GM23338 (cell line): ENCODE data around the gene CENPP. TPM values are rescaled to one million over a fixed set of nuclear protein-coding genes. Genes with fewer than 3 reads are reported as not detected.

Experiments
- ATAC-seq: fragments of 200-7000 bp; cut with Tn5 transposase; 3 replicates; pipeline ENCODE4 v1.9.1; 2020
- DNase-seq: peaks from one replicate; pipeline ENCODE4 v3.0.0-alpha.2; 2015; ENCODE audit warnings: low spot score
- H2AFZ ChIP-seq: fragments of 200-600 bp; sonication (generic); 2 replicates; pipeline ENCODE4 v1.8.0; 2016; ENCODE audit warnings: antibody characterized with exemption, mild to moderate bottlenecking, moderate library complexity
- H3F3A ChIP-seq: fragments of 200-600 bp; sonication (generic); replicated peaks from 2 replicates; pipeline ENCODE4 v1.8.0; 2017; ENCODE audit warnings: antibody characterized with exemption, mixed run types, low read depth
- H3K27ac ChIP-seq: fragments of 200-600 bp; sonication (generic); 2 replicates; pipeline ENCODE4 v1.6.1; 2016; ENCODE audit warnings: low read depth
- H3K27me3 ChIP-seq: fragments of 200-600 bp; sonication (generic); 2 replicates; pipeline ENCODE4 v1.8.0; 2016; ENCODE audit warnings: mild to moderate bottlenecking, mixed run types, moderate library complexity; ENCODE audit not compliant: insufficient read depth
- H3K36me3 ChIP-seq: fragments of 200-600 bp; sonication (generic); 2 replicates; pipeline ENCODE4 v1.8.0; 2016; ENCODE audit warnings: mild to moderate bottlenecking; ENCODE audit not compliant: insufficient read depth
- H3K4me1 ChIP-seq: fragments of 200-600 bp; sonication (generic); 2 replicates; pipeline ENCODE4 v1.8.0; 2016; ENCODE audit warnings: mild to moderate bottlenecking, moderate library complexity; ENCODE audit not compliant: insufficient read depth
- H3K4me2 ChIP-seq: fragments of 200-600 bp; sonication (generic); 2 replicates; pipeline ENCODE4 v1.7.1; 2017; ENCODE audit warnings: mixed run types
- H3K4me3 ChIP-seq: fragments of 200-600 bp; sonication (generic); 2 replicates; pipeline ENCODE4 v1.6.1; 2016; ENCODE audit warnings: mixed run types
- H3K79me2 ChIP-seq: fragments of 200-600 bp; sonication (generic); replicated peaks from 2 replicates; pipeline ENCODE4 v1.8.0; 2017; ENCODE audit warnings: mild to moderate bottlenecking; ENCODE audit not compliant: insufficient read depth
- H3K9me2 ChIP-seq: fragments of 200-600 bp; sonication (generic); 2 replicates; pipeline ENCODE4 v1.8.0; 2017; ENCODE audit not compliant: insufficient read depth
- H4K20me1 ChIP-seq: fragments of 200-600 bp; sonication (generic); replicated peaks from 2 replicates; pipeline ENCODE4 v1.8.0; 2017; ENCODE audit warnings: mild to moderate bottlenecking; ENCODE audit not compliant: insufficient read depth
- H3K27ac Mint-ChIP-seq: 2 replicates; pipeline ENCODE4 v1.8.0; 2020; ENCODE audit warnings: inconsistent platforms, mild to moderate bottlenecking, moderate library complexity, mixed read lengths
- H3K27me3 Mint-ChIP-seq: 3 replicates; pipeline ENCODE4 v1.8.0; 2022; ENCODE audit warnings: low read depth, mild to moderate bottlenecking, moderate library complexity, mixed read lengths, inconsistent platforms; ENCODE audit not compliant: insufficient read depth, poor library complexity
- H3K36me3 Mint-ChIP-seq: 3 replicates; pipeline ENCODE4 v1.8.0; 2021; ENCODE audit warnings: low read depth, mild to moderate bottlenecking, inconsistent platforms, moderate library complexity, mixed read lengths
- H3K4me1 Mint-ChIP-seq: 3 replicates; pipeline ENCODE4 v1.8.0; 2020; ENCODE audit warnings: mild to moderate bottlenecking, inconsistent platforms, mixed read lengths
- H3K4me3 Mint-ChIP-seq: 3 replicates; pipeline ENCODE4 v1.8.0; 2021; ENCODE audit warnings: moderate library complexity, mild to moderate bottlenecking, inconsistent platforms, mixed read lengths
- H3K9me3 Mint-ChIP-seq: 3 replicates; pipeline ENCODE4 v1.8.0; 2020; ENCODE audit warnings: moderate library complexity, mild to moderate bottlenecking, inconsistent platforms, mixed read lengths
- CREB1 ChIP-seq: fragments of 250-450 bp; sonication (Bioruptor Pico); IDR thresholded peaks from 2 replicates; pipeline ENCODE4 v1.5.0; 2020; ENCODE audit warnings: low read depth, mild to moderate bottlenecking, moderate library complexity
- EZH2 ChIP-seq: fragments of 200-600 bp; sonication (generic); IDR thresholded peaks from one replicate; pipeline ENCODE4 v1.8.0; 2017; ENCODE audit warnings: antibody characterized with exemption, mild to moderate bottlenecking, low read depth; ENCODE audit not compliant: unreplicated experiment
- EZH2phosphoT487 ChIP-seq: fragments of 200-600 bp; sonication (generic); IDR thresholded peaks from one replicate; pipeline ENCODE4 v1.8.1; 2018; ENCODE audit warnings: antibody characterized with exemption; ENCODE audit not compliant: unreplicated experiment
- JUNB ChIP-seq: IDR thresholded peaks from one replicate; pipeline ENCODE4 v1.6.1; 2016; ENCODE audit warnings: antibody characterized with exemption; ENCODE audit not compliant: unreplicated experiment
- NANOG ChIP-seq: IDR thresholded peaks from 2 replicates; pipeline ENCODE4 v1.6.1; 2016; ENCODE audit warnings: antibody characterized with exemption, borderline replicate concordance
- POLR2AphosphoS5 ChIP-seq: IDR thresholded peaks from 2 replicates; pipeline ENCODE4 v1.6.1; 2016; ENCODE audit warnings: antibody characterized with exemption, low read depth
- STAT1 ChIP-seq: IDR thresholded peaks from one replicate; pipeline ENCODE4 v1.6.1; 2016; ENCODE audit warnings: antibody characterized with exemption; ENCODE audit not compliant: unreplicated experiment
- ZNF114 ChIP-seq: fragments of 250-450 bp; sonication (Bioruptor Pico); IDR thresholded peaks from 2 replicates; pipeline ENCODE4 v1.5.0; 2020; ENCODE audit warnings: mild to moderate bottlenecking, moderate library complexity
- polyA plus RNA-seq: library from polyadenylated mRNA; unstranded; fragments of >200 nt; fragmentation: Nextera tagmentation; extraction: Ambion mirVana; gene quantifications from 2 replicates; pipeline ENCODE4 v1.2.1, GENCODE V29; 2016
- total RNA-seq: library from RNA; depleted of rRNA; stranded (reverse); fragments of >200 nt; shearing (Covaris generic); gene quantifications from 2 replicates; pipeline ENCODE4 v1.2.3, GENCODE V29; 2014
- TF ChIP-seq, protein P1 (sequence below): fragments of 250-450 bp; sonication (Bioruptor Pico); IDR thresholded peaks from 2 replicates; pipeline ENCODE4 v1.5.0; 2020; ENCODE audit warnings: mild to moderate bottlenecking, moderate library complexity
- TF ChIP-seq, protein P2 (sequence below): IDR thresholded peaks from 2 replicates; pipeline ENCODE4 v1.6.1; 2016; ENCODE audit warnings: antibody characterized with exemption
- TF ChIP-seq, protein P3 (sequence below): IDR thresholded peaks from one replicate; pipeline ENCODE4 v1.6.1; 2018; ENCODE audit warnings: antibody characterized with exemption; ENCODE audit not compliant: unreplicated experiment
- TF ChIP-seq, protein P4 (sequence below), 2 experiments: fragments of 200-600 bp in 1 of 2; sonication (generic) in 1 of 2; conservative IDR thresholded peaks; 2 replicates each; pipeline versions ENCODE4 v1.5.1 to v1.6.1; 2016 to 2017; ENCODE audit warnings: antibody characterized with exemption in 2 of 2, low read depth in 2 of 2, mild to moderate bottlenecking in 2 of 2, moderate library complexity in 1 of 2

The CENPP gene
- total and polyA plus RNA-seq, 2 experiments from 2014 or later = 11.0 to 12.6 TPM

DNA sequence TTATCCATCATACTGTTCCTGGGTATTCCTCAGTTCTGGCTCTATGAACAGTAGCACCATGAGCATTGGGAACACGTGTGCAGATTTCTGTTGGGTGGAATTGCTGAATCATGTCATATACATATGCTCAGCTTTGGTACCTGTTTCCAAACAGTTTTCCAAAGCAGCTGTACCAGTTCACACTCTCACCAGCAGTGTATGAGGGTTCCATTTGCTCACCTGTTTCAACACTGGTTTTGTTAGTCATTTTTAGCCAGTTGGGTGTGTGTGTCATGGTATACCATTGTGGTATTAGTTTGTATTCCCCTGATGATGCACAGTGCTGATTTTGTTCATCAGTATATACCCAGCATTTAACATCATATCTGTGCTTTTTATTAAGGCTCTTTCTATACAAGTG, 266.8 kb downstream of the CENPP start:
- no peak overlapping the region for H2AFZ ChIP-seq
- H3K4me3 ChIP-seq = no peak overlapping the region
- H3K36me3 ChIP-seq = no peaks in the 10 kb centered on the region
- H3K36me3 Mint-ChIP-seq = no peaks in the 10 kb centered on the region
- H3K27ac ChIP-seq = no peak overlapping the region
- ATAC-seq (no peak), DNase-seq (no peak)
- peaks cover 7% of the 10 kb centered on the region; the same call in 1 of the 2 replicates for H3K4me1 ChIP-seq
- no peaks in the 10 kb centered on the region for H3K9me3 Mint-ChIP-seq
- H3K4me1 Mint-ChIP-seq = peaks cover 8% of the 10 kb centered on the region
- peaks cover 2% of the 10 kb centered on the region for H3K27me3 Mint-ChIP-seq
- H3K27me3 ChIP-seq = no peaks in the 10 kb centered on the region
- H3K4me2 ChIP-seq = no peak overlapping the region
- H3K4me3 Mint-ChIP-seq = no peak overlapping the region
- no peaks in the 10 kb centered on the region for H3F3A ChIP-seq
- TF ChIP-seq STAT1 (no peak), CREB1 (CRISPR knock-in tag) (no peak), ZNF114 (no peak), POLR2AphosphoS5 (no peak), JUNB (no peak), EZH2phosphoT487 (no peak), EZH2 (no peak), NANOG (no peak)
- TF ChIP-seq, protein P1, sequence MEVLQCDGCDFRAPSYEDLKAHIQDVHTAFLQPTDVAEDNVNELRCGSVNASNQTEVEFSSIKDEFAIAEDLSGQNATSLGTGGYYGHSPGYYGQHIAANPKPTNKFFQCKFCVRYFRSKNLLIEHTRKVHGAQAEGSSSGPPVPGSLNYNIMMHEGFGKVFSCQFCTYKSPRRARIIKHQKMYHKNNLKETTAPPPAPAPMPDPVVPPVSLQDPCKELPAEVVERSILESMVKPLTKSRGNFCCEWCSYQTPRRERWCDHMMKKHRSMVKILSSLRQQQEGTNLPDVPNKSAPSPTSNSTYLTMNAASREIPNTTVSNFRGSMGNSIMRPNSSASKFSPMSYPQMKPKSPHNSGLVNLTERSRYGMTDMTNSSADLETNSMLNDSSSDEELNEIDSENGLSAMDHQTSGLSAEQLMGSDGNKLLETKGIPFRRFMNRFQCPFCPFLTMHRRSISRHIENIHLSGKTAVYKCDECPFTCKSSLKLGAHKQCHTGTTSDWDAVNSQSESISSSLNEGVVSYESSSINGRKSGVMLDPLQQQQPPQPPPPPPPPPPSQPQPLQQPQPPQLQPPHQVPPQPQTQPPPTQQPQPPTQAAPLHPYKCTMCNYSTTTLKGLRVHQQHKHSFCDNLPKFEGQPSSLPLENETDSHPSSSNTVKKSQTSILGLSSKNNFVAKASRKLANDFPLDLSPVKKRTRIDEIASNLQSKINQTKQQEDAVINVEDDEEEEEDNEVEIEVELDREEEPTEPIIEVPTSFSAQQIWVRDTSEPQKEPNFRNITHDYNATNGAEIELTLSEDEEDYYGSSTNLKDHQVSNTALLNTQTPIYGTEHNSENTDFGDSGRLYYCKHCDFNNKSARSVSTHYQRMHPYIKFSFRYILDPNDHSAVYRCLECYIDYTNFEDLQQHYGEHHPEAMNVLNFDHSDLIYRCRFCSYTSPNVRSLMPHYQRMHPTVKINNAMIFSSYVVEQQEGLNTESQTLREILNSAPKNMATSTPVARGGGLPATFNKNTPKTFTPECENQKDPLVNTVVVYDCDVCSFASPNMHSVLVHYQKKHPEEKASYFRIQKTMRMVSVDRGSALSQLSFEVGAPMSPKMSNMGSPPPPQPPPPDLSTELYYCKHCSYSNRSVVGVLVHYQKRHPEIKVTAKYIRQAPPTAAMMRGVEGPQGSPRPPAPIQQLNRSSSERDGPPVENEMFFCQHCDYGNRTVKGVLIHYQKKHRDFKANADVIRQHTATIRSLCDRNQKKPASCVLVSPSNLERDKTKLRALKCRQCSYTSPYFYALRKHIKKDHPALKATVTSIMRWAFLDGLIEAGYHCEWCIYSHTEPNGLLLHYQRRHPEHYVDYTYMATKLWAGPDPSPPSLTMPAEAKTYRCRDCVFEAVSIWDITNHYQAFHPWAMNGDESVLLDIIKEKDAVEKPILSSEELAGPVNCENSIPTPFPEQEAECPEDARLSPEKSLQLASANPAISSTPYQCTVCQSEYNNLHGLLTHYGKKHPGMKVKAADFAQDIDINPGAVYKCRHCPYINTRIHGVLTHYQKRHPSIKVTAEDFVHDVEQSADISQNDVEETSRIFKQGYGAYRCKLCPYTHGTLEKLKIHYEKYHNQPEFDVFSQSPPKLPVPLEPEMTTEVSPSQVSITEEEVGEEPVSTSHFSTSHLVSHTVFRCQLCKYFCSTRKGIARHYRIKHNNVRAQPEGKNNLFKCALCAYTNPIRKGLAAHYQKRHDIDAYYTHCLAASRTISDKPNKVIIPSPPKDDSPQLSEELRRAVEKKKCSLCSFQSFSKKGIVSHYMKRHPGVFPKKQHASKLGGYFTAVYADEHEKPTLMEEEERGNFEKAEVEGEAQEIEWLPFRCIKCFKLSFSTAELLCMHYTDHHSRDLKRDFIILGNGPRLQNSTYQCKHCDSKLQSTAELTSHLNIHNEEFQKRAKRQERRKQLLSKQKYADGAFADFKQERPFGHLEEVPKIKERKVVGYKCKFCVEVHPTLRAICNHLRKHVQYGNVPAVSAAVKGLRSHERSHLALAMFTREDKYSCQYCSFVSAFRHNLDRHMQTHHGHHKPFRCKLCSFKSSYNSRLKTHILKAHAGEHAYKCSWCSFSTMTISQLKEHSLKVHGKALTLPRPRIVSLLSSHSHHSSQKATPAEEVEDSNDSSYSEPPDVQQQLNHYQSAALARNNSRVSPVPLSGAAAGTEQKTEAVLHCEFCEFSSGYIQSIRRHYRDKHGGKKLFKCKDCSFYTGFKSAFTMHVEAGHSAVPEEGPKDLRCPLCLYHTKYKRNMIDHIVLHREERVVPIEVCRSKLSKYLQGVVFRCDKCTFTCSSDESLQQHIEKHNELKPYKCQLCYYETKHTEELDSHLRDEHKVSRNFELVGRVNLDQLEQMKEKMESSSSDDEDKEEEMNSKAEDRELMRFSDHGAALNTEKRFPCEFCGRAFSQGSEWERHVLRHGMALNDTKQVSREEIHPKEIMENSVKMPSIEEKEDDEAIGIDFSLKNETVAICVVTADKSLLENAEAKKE = no peak
- TF ChIP-seq, protein P2, sequence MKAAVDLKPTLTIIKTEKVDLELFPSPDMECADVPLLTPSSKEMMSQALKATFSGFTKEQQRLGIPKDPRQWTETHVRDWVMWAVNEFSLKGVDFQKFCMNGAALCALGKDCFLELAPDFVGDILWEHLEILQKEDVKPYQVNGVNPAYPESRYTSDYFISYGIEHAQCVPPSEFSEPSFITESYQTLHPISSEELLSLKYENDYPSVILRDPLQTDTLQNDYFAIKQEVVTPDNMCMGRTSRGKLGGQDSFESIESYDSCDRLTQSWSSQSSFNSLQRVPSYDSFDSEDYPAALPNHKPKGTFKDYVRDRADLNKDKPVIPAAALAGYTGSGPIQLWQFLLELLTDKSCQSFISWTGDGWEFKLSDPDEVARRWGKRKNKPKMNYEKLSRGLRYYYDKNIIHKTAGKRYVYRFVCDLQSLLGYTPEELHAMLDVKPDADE = no peak
- TF ChIP-seq, protein P3, sequence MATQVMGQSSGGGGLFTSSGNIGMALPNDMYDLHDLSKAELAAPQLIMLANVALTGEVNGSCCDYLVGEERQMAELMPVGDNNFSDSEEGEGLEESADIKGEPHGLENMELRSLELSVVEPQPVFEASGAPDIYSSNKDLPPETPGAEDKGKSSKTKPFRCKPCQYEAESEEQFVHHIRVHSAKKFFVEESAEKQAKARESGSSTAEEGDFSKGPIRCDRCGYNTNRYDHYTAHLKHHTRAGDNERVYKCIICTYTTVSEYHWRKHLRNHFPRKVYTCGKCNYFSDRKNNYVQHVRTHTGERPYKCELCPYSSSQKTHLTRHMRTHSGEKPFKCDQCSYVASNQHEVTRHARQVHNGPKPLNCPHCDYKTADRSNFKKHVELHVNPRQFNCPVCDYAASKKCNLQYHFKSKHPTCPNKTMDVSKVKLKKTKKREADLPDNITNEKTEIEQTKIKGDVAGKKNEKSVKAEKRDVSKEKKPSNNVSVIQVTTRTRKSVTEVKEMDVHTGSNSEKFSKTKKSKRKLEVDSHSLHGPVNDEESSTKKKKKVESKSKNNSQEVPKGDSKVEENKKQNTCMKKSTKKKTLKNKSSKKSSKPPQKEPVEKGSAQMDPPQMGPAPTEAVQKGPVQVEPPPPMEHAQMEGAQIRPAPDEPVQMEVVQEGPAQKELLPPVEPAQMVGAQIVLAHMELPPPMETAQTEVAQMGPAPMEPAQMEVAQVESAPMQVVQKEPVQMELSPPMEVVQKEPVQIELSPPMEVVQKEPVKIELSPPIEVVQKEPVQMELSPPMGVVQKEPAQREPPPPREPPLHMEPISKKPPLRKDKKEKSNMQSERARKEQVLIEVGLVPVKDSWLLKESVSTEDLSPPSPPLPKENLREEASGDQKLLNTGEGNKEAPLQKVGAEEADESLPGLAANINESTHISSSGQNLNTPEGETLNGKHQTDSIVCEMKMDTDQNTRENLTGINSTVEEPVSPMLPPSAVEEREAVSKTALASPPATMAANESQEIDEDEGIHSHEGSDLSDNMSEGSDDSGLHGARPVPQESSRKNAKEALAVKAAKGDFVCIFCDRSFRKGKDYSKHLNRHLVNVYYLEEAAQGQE = no peak
- TF ChIP-seq, protein P4, sequence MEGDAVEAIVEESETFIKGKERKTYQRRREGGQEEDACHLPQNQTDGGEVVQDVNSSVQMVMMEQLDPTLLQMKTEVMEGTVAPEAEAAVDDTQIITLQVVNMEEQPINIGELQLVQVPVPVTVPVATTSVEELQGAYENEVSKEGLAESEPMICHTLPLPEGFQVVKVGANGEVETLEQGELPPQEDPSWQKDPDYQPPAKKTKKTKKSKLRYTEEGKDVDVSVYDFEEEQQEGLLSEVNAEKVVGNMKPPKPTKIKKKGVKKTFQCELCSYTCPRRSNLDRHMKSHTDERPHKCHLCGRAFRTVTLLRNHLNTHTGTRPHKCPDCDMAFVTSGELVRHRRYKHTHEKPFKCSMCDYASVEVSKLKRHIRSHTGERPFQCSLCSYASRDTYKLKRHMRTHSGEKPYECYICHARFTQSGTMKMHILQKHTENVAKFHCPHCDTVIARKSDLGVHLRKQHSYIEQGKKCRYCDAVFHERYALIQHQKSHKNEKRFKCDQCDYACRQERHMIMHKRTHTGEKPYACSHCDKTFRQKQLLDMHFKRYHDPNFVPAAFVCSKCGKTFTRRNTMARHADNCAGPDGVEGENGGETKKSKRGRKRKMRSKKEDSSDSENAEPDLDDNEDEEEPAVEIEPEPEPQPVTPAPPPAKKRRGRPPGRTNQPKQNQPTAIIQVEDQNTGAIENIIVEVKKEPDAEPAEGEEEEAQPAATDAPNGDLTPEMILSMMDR (conservative IDR thresholded peaks at IDR 0.05; ENCODE audit: low read depth in 2 of 2) = no peak
- no peak overlapping the region for H3K27ac Mint-ChIP-seq
- H3K79me2 ChIP-seq = no peaks in the 10 kb centered on the region
- H4K20me1 ChIP-seq = no peaks in the 10 kb centered on the region
- no peaks in the 10 kb centered on the region for H3K9me2 ChIP-seq
